Immature natural killer cell (primary cell): ENCODE data around the gene FZR1. TPM values are rescaled to one million over a fixed set of nuclear protein-coding genes. Genes with fewer than 3 reads are reported as not detected.

ENCODE experiments used
- DNase-seq, 3 donors: peaks; one replicate each; pipeline ENCODE4 v3.0.0; 2022; ENCODE audit warnings: mixed read lengths in 1 of 3
- H3K27ac Mint-ChIP-seq, 6 donors: one replicate each; pipeline ENCODE4 v1.8.0; 2020; ENCODE audit warnings: mixed read lengths in 6 of 6, mild to moderate bottlenecking in 5 of 6, inconsistent platforms in 4 of 6, moderate library complexity in 3 of 6
- H3K27me3 Mint-ChIP-seq, 3 donors: one replicate each; pipeline ENCODE4 v1.8.0; 2020 to 2021; ENCODE audit warnings: low read depth in 3 of 3, mild to moderate bottlenecking in 3 of 3, mixed read lengths in 3 of 3, moderate library complexity in 3 of 3, inconsistent platforms in 1 of 3
- H3K36me3 Mint-ChIP-seq, 3 donors: one replicate each; pipeline ENCODE4 v1.8.0; 2020; ENCODE audit warnings: mixed read lengths in 3 of 3, inconsistent platforms in 2 of 3, mild to moderate bottlenecking in 2 of 3
- H3K4me1 Mint-ChIP-seq, 2 donors: one replicate each; pipeline ENCODE4 v1.8.0; 2020; ENCODE audit warnings: inconsistent platforms in 2 of 2, mild to moderate bottlenecking in 2 of 2, mixed read lengths in 2 of 2, moderate library complexity in 1 of 2
- H3K4me3 Mint-ChIP-seq, 5 donors: one replicate each; pipeline ENCODE4 v1.8.0; 2020; ENCODE audit warnings: mild to moderate bottlenecking in 5 of 5, mixed read lengths in 5 of 5, inconsistent platforms in 3 of 5, moderate library complexity in 3 of 5
- H3K9me3 Mint-ChIP-seq, 6 donors: one replicate each; pipeline ENCODE4 v1.8.0; 2020; ENCODE audit warnings: mild to moderate bottlenecking in 6 of 6, mixed read lengths in 6 of 6, inconsistent platforms in 4 of 6, moderate library complexity in 3 of 6
- polyA plus RNA-seq, 3 donors: library from polyadenylated mRNA; unstranded; fragments of 300-500 nt; fragmentation: Illumina TruSeq; gene quantifications; one replicate each; pipeline ENCODE4 v1.2.3, GENCODE V29; 2021

FZR1 gene
- polyA plus RNA-seq, 3 donors from 2014 or later: 6.8 to 14.2 (median 9.7) TPM

- no peak overlapping the region for H3K27ac Mint-ChIP-seq
- H3K36me3 Mint-ChIP-seq: peaks cover 0 to 6% (median 0%) of the 10 kb centered on the region in 3 donors
- no peaks in the 10 kb centered on the region for H3K9me3 Mint-ChIP-seq
- peaks cover 0 to 4% (median 4%) of the 10 kb centered on the region in 3 donors for H3K27me3 Mint-ChIP-seq
- H3K4me1 Mint-ChIP-seq: peaks cover 20 to 26% of the 10 kb centered on the region in 2 donors
- DNase-seq: no peak
- no peak overlapping the region for H3K4me3 Mint-ChIP-seq
These were observed 13.0 kb downstream of the FZR1 start for GRCh38 chr19:3519126-3519525.

- Mint-ChIP-seq H3K27me3 (peaks cover 0 to 4% (median 4%) of the 10 kb centered on the region in 3 donors), H3K36me3 (peaks cover 0 to 10% (median 4%) of the 10 kb centered on the region in 3 donors), H3K4me3 (no peak overlapping the region), H3K27ac (peak overlapping the region in 4 of 6 donors; percentile 6 to 60 (median 38)), H3K9me3 (no peaks in the 10 kb centered on the region), H3K4me1 (peaks cover 16 to 23% of the 10 kb centered on the region in 2 donors)
- no peak for DNase-seq
These were observed 14.3 kb downstream of the FZR1 start for GRCh38 chr19:3520166-3521103.

GRCh38 chr19:3521104-3521445, 15.0 kb downstream of the FZR1 start:
- Mint-ChIP-seq H3K4me3 (no peak overlapping the region), H3K9me3 (no peaks in the 10 kb centered on the region), H3K27me3 (peaks cover 0 to 4% (median 4%) of the 10 kb centered on the region in 3 donors), H3K36me3 (peaks cover 0 to 10% (median 4%) of the 10 kb centered on the region in 3 donors), H3K4me1 (peaks cover 16 to 19% of the 10 kb centered on the region in 2 donors), H3K27ac (peak overlapping the region in 4 of 6 donors; percentile 15 to 60 (median 44))
- DNase-seq: no peak

DNA sequence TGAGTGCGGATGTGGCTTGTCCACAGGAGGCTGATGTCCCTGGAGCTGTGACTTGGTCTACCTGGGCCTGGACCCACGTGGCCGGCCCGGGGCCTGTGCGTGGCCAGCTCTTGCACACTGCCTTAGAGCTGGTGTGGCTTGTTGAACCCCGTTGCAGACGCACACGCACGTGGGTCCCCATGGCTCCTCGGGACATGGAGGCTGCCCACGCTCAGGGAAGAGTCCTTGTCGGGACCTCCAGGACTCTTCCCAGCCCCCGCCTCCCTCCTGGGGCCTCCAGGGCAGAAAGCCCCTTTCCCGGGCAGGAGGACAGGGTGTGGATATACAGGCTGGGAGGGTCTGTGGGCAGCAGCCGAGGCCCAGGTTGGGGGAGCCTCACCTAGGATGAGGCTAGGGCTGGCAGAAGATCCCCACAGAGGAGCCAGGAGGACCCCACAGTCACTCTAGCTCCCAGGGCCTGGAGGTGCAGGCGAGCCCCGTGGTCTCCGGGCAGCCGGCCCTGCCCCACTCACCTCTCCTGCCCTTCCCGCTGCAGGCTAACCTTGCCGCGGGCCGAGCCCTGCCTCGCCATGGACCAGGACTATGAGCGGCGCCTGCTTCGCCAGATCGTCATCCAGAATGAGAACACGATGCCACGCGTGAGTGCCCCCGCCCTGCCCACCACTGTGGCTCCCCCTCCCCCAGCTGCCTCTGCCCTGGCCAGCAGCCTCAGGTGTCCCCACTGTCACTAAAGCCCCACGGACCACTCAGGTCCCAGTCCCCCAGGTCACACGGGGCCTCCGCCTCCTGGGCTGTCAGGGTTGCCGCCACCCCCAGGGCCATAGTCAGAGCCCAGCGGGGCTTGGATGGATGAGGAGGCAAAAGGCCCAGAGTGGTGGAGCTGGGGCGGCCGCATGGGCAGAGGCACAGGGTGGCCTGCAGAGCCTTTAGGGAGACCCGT, 16.6 kb downstream of the FZR1 start:
- Mint-ChIP-seq H3K4me1 (peaks cover 7 to 9% of the 10 kb centered on the region in 2 donors), H3K27me3 (peaks cover 0 to 4% (median 4%) of the 10 kb centered on the region in 3 donors), H3K36me3 (peaks cover 0 to 13% (median 4%) of the 10 kb centered on the region in 3 donors), H3K9me3 (no peaks in the 10 kb centered on the region), H3K27ac (peak overlapping the region in 2 of 6 donors; percentile 34 to 45), H3K4me3 (no peak overlapping the region)
- no peak for DNase-seq

DNA sequence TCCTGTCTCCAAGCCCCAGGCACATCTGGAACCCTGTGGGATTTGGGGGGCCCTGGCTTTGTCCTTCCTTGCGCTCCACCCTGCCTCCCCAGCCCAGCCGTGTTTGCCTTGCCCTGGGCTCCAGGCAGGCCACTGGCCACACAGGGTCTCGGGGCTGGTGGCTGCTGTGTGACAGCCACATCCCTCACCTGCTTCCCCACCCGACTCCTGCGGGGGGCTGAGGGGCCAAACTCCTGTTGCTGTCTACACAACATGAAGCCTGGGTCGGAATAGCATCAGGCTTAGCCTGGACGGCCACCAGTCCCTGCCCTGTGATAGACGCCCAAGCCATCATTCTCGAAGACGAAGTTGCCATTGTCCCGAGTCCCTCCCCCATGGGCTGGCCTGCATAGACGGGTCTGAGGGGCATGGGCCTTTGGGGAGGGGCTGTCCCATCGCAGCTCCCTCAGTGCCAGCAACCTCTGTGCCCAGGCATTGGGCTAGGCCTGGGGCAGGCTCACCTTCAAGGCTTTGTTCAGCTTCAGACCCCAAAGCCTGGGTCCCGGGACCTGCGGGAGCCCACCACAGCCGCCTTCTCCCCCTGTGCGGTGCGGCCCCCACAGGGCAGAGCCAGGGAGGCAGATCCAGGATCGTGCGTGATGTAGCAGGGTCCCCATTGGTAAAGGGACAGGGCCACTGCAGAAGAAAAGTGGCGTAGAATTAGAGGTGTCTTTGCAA, 17.4 kb downstream of the FZR1 start:
- Mint-ChIP-seq H3K27ac (no peak overlapping the region), H3K9me3 (no peaks in the 10 kb centered on the region), H3K36me3 (peaks cover 0 to 13% (median 4%) of the 10 kb centered on the region in 3 donors)

GRCh38 chr19:3524078-3524842, 18.1 kb downstream of the FZR1 start:
- H3K9me3 Mint-ChIP-seq: no peaks in the 10 kb centered on the region
- H3K4me3 Mint-ChIP-seq: no peak overlapping the region
- no peak overlapping the region for H3K27ac Mint-ChIP-seq

More for the DNA sequence above, 17.4 kb downstream of the FZR1 start:
- Mint-ChIP-seq H3K27me3 (peaks cover 0 to 4% (median 4%) of the 10 kb centered on the region in 3 donors), H3K4me1 (peaks cover 7 to 9% of the 10 kb centered on the region in 2 donors), H3K4me3 (no peak overlapping the region)
- no peak for DNase-seq

DNA sequence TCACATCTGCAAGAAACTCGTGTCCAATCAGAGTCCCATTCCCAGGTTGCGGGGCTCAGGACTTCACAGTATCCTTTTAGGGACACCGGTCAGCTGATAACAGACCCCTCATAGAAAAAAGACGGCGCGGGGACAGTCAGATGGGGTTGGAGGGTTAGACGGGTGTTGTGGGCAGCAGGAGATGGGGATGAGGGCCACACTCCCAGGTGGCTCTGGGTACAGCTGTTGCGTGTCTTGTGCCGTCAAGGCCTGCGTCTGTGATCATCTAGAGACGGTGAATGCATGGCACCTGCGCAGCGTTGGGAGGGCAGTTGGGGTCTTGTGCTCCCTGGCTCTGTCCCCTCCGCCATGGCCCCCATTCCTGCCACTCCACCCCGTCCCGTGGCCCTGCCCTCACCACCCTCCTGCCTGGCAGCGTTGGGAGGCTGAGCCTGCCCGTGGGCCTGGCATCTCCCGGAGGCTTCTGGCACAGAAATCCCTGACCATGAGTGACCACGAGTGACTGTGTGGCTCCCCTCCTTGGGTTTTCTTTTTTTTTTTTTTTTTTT, 18.9 kb downstream of the FZR1 start:
- H3K27ac Mint-ChIP-seq: no peak overlapping the region
- no peaks in the 10 kb centered on the region for H3K9me3 Mint-ChIP-seq
- H3K4me1 Mint-ChIP-seq: peaks cover 7 to 9% of the 10 kb centered on the region in 2 donors
- peaks cover 0 to 13% (median 4%) of the 10 kb centered on the region in 3 donors for H3K36me3 Mint-ChIP-seq
- DNase-seq: no peak
- H3K4me3 Mint-ChIP-seq: no peak overlapping the region
- H3K27me3 Mint-ChIP-seq: peaks cover 0 to 4% (median 2%) of the 10 kb centered on the region in 3 donors

More at GRCh38 chr19:3524078-3524842, 18.1 kb downstream of the FZR1 start:
- DNase-seq: no peak
- peaks cover 7 to 9% of the 10 kb centered on the region in 2 donors for H3K4me1 Mint-ChIP-seq
- H3K36me3 Mint-ChIP-seq: peaks cover 0 to 13% (median 4%) of the 10 kb centered on the region in 3 donors
- peaks cover 0 to 4% (median 2%) of the 10 kb centered on the region in 3 donors for H3K27me3 Mint-ChIP-seq

DNA sequence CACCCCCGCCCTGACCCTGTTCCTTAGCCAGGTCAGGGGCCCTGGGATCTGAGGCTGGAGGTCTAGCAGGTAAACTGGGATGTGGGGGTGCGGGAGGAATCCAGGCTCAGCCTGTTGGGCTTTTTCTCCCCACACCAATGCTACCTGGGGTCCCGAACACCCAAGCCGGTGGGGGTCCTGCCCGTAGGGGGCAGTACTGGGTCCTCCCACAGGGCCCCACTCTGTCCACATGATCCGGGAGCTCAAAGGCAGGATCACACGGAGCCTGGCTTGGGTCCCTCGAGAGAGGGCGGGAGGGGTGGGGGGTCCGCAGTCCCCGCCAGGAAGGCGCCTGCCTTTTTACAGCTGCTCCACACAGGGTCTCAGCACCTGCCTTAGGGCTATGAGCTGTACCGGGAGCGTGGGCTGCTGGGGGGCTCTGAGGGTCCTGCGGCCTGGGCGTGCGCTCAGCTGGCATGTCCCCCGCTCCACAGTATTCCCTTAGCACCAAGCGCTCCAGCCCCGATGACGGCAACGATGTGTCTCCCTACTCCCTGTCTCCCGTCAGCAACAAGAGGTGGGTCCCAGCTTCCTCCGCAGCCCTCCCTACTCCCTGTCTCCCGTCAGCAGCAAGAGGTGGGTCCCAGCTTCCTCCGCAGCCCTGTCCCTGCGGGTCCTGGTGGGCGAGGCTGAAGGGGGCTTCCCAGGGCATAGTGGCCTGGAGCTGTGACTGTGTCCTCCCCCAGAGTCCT, 20.6 kb downstream of the FZR1 start:
- Mint-ChIP-seq H3K36me3 (peaks cover 4 to 14% (median 4%) of the 10 kb centered on the region in 3 donors), H3K9me3 (no peaks in the 10 kb centered on the region), H3K27me3 (peaks cover 0 to 4% (median 3%) of the 10 kb centered on the region in 3 donors), H3K4me1 (peaks cover 0 to 4% of the 10 kb centered on the region in 2 donors), H3K4me3 (no peak overlapping the region), H3K27ac (no peak overlapping the region)
- no peak for DNase-seq

DNA sequence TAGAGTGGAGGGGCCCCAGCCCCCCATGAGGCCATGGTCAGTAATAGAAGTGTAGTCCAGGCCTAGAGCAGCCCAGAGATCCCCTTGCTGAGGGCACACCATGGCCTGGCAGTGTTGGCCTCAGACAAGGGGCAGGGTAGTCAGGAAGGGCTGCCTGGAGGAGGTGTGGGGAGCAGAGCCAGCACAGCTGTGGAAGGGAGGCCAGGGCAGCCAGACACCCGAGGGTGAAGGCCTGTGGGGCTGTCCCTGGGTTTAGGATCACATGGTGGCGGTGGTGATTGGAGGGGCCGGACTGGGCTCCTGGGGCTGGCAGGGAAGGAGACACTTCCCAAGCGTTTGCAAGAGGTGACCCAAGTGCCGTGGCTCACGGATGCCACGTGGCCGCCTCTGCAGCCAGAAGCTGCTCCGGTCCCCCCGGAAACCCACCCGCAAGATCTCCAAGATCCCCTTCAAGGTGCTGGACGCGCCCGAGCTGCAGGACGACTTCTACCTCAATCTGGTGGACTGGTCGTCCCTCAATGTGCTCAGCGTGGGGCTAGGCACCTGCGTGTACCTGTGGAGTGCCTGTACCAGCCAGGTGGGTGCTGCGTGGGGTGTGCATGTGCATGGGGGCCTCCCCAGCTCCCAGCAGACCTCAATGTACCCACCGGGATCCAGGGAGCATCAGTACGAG, 21.3 kb downstream of the FZR1 start:
- peaks cover 4 to 14% (median 4%) of the 10 kb centered on the region in 3 donors for H3K36me3 Mint-ChIP-seq
- no peak overlapping the region for H3K4me3 Mint-ChIP-seq
- no peak overlapping the region for H3K27ac Mint-ChIP-seq
- H3K4me1 Mint-ChIP-seq: no peaks in the 10 kb centered on the region
- no peak for DNase-seq
- H3K9me3 Mint-ChIP-seq: no peaks in the 10 kb centered on the region
- peaks cover 0 to 4% (median 3%) of the 10 kb centered on the region in 3 donors for H3K27me3 Mint-ChIP-seq

DNA sequence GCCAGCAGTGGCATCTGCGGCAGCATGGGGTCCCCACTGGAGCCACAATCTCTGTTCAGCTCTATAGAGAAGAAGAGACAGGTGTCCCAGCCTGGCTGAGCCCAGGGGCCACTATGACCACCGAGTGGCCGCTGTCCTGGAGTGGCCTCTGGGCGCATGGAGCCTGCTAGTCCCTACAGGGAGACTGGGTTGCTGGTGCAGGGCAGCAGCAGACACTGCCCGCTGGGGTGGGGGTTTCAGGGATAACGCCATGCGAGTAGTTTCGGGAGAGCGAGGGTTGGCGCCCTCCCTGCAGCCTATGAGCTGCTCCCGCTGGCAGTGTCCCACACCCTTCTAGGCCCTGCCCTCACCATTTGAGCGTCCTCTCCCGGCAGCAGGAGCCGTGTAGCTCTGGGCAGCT, 22.0 kb downstream of the FZR1 start:
- Mint-ChIP-seq H3K4me1 (no peaks in the 10 kb centered on the region), H3K27me3 (peaks cover 0 to 4% (median 3%) of the 10 kb centered on the region in 3 donors), H3K36me3 (peaks cover 4 to 14% (median 4%) of the 10 kb centered on the region in 3 donors), H3K4me3 (no peak overlapping the region), H3K27ac (no peak overlapping the region), H3K9me3 (no peaks in the 10 kb centered on the region)
- DNase-seq: no peak

- Mint-ChIP-seq H3K9me3 (no peaks in the 10 kb centered on the region), H3K4me3 (no peak overlapping the region), H3K4me1 (no peaks in the 10 kb centered on the region), H3K27ac (no peak overlapping the region), H3K27me3 (peaks cover 0 to 4% (median 3%) of the 10 kb centered on the region in 3 donors), H3K36me3 (peaks cover 4 to 14% (median 4%) of the 10 kb centered on the region in 3 donors)
- DNase-seq: no peak
These were observed 22.6 kb downstream of the FZR1 start for GRCh38 chr19:3528539-3529211.
